HG03060 (cell line): ENCODE results near the gene TANGO6.

ENCODE experiments used
- ATAC-seq: cut with Tn5 transposase; IDR thresholded peaks from one replicate; pipeline ENCODE4 v1.9.1; 2021; ENCODE audit warnings: low read depth, moderate number of reproducible peaks; ENCODE audit not compliant: unreplicated experiment

The TANGO6 gene

DNA sequence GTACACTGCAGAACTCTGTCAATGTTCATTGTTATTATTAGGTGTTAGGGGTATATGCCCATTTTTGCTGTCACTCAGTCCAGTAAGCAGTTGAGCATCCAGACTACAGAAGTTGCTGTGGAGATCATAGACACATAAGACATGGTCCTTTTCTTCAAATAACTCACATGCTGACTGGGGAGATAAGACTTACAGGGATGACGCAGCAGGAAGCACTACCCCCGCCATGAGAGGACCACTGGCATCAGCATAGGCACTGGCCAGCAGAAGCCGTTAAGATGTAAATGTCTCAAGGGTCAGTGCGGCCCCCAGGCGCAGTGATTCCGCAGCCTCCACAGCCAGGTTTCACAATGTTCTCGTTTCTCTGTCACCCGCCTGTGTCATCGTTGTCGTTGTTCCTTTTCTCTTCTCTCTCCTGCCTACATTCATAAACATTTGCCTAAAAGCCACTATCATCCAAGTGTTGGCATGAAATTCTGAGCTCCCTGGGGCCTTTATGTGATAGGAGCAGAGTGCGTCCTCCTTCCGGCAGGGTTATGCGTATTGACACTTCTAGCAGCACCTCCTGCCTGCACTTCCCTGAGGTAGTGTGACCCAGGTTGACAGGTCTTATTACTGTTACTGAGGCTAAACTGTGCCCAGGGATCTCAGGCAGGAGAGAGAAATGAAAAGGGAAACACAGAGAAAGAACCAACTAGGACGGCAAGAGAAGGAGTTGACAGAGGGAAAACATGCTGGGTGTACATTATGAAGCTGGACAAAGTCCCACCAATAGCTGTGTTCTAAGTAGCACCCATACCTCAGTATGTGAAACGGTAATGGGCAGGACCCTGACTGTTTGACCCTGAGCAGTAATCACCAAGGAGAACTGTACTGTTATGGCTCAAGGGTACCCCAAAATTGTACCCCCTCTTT is 17.9 kb downstream of the TANGO6 start:
- ATAC-seq = no peak

DNA sequence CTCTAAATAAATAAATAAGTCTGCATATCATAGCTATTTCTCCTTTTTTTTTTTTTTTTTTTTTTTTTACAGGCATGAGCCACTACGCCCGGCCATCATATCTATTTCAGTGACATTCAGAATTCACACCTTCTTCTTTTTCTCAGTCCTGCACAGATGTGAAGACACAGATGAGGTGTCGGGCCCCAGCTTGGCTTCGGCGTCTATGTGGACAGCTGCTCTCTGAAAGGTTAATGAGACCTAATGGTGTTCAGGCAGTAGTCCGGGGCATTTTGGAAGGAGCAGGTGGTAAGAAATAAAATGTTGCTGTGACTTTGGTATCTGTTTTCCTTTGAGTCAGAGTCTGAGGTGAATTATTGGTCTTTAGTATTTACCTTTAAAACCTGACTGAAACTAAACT is 23.6 kb downstream of the TANGO6 start:
- ATAC-seq = no peak

DNA sequence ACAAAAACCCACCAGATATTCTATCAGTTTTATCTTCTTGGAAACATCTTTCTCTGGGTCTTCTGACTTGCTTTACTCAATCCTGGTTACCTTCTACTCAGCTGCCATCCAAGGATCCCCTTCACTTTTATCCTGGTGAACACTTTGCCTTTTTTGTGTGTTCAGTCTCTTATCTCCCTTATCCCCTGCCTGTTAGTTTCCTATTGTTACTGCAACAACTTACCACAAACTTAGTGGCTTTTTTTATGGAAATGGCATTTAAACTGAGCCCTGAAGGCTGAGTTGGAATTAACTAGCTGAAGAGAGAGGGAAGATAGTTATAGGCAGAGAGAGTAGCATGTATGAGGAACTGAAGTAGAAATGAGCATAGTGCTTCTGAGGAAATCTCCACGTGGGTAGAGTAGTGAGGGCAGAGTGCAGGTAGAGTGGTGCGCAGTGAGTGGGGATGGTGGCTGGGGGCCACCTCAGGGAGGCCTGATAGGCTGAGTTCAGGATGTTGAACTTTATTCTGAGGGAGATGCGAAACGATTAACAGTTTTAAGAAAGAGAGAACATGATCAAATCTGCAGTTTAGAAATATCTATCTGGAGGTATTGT is 26.3 kb downstream of the TANGO6 start:
- ATAC-seq = no peak

DNA sequence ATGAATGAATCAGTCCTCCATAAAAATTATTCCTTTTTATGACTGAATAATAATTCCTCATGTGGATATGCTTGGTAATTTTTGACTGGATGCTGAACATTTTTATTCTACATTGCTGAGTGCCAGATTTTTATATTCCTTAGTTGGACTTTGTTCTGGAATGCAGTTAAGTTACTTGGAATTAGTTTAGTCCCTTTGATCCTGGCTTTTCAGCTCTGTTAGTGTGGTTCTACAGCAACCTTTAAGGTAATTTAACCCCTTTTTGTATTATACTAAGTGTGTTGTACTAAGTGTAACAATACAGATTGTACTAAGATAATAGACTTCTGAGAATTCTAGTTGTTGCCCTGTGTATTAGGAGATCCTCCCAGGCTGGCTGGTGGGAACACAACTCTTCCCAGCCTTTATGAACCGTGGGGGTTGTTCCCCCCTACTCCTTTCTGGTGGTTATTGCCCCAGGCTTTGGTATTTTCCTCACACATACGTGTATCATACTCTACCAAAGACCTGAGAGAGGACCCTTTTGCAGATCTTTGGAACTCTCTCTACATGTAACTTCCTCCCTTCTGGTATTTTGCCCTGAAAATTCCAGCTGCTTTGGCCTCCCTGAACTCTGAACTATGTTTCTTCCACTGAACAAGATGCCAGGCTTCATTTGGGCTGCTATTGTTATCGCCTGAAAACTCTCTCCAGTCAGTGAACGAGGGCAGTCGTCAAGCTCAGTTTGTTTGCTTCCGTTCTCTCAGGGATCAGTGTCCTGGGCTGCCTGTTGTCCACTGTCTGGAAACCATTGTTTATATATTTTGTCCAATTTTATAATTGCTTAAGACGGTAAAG is 30.5 kb downstream of the TANGO6 start:
- ATAC-seq = no peak

DNA sequence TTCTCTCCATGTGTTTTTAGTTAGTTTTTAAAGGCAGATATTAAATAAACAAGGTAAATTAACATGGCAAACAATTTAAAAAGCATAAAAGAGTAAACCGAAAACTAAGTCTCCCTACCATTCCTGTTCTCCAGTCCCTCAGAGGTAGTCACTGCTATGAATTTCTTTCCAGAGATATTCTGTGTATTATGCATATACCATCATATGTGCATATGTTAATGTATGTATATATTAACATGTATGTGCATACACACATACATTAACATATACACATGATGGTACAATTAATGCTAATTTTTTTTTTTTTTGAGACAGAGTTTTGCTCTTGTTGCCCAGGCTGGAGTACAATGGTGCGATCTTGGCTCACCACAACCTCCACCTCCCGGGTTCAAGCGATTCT is 32.5 kb downstream of the TANGO6 start:
- ATAC-seq = no peak

DNA sequence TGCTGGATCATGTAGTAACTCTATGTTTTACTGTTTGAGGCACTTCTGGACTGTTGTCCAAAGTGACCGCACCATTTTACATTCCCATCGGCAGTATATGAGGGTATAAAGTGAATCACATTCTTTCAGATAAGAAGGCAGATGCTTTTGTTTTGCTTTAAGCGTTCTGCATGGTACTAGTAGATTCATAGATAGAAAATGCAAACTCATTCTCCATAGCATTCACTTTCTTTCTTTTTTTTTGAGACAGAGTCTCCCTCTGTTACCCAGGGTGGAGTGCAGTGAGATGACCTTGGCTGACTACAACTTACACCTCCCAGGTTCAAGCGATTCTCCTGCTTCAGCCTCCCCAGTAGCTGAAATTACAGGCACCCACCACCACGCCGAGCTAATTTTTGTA is 40.4 kb downstream of the TANGO6 start:
- no peak for ATAC-seq

DNA sequence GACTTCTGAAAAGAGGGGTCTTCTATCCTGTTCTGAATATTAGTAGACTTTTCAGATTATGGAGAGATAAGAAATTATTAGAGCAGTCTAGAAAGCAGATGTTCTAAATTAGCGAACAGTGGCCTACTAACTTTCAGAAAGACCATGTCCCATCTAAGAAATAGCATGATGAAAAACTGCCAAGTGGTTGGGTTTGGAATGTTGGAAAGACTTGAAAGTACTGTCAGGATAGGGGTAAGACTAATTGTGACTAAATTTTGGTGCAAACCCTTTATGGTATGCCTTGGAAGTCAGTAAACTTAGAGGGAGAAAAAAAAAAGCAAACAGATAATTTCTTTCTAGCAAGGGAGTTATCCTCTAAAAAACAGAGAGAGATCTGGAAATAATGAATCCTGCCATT is 41.1 kb downstream of the TANGO6 start:
- ATAC-seq = no peak

DNA sequence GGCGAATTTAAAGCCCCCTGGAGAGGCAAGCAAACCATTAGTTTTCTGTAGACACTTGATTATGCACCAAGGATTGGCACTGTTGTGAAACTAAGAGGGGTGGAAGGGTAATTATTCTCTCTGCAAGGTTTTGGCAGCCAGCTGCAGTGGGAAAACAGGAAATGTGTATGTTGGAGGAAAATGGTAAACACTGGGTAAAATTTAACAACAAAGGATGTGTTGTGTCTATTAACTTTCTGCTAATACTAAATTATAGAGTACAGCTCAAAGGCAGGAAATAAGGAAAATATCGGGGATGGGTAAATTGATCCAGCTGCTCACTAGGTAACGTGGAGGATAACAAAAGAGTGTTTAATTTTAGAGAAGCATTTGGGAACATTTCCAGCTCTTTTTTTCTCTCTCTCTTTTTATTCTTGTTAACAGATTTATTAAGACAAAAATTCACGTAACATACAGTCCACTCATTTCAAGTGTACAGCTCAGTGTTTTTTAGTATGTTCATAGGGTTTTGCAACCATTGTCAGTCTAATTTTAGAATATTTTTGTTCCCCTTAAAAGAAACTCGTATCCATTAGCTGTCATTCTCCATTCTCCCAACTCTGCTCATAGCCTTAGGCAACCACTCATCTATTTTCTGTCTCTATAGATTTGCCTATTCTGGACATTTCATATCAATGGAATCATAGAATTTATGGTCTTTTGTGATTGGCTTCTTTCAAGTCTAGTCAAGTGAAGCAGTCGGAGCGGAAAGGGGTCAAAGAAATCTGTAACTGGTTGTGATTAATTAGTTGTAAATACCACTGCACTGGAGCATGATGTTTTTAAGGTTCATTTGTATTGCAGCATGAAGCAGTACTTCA is 41.8 kb downstream of the TANGO6 start:
- ATAC-seq = no peak

DNA sequence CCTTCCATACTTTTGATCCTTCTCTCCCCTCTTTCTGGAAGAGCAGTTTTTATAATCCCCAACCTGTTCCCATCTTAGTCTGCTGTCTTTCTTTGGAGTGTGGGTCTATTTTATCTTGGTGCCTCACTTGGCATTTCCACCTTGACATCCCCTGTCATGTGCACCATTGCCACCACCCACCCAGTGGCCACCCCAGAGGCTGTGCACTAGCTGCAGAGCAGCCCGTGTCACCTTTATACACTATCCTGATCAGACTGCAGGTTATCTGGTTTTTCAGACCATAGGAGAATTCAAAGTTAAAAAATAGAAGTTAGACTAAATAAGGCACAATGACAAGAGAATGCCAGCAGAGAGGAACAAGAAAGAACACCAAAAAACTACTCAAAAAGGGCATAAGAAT is 43.8 kb downstream of the TANGO6 start:
- ATAC-seq = no peak

DNA sequence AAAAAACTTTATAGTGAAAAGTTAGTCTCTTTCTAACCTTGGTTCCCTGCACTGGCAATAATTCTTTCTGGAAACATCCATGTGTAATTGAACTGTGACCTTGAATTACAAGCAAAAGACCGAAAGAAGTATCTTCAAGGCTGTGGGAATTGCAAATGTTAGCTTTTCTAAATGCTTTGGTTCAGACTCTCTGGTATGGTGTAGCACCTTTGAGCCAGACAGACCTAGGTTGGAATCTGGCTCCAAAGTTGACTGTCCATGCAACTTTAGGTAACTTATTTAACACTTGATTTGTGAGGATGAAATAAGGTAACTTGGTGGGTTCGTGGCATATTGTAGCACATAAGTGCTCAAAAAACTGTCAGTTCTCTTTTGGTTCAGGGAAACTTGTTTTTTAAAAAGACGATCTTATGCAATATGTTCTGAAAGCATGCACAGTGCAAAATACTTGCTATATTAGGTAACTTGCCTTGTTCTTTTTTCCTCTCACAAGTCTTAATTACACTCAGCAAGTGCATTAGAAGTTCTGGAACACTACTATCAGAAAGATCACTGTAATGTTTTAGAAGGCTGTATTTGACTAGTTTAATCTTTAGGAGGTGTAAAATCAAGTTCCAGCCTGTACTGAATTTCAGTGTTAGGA is 46.3 kb downstream of the TANGO6 start:
- ATAC-seq = no peak

DNA sequence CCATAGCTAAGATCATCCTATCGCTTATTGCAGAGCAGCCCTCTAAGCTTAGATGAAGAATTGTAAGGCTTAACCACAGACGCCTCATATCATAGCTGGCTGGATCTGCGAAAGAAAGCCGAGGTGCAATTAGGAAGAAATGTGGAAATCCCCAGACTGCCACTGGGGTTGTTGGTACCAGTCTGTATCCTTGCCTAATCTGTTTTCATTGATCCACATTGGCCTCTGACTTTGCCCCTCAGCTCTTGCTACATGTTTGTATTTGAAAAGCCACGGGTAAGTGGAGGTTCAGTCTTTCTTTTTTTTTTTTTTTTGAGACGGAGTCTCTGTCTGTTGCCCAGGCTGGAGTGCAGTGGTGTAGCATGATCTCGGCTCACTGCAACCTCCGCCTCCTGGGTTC is 48.9 kb downstream of the TANGO6 start:
- ATAC-seq = no peak

DNA sequence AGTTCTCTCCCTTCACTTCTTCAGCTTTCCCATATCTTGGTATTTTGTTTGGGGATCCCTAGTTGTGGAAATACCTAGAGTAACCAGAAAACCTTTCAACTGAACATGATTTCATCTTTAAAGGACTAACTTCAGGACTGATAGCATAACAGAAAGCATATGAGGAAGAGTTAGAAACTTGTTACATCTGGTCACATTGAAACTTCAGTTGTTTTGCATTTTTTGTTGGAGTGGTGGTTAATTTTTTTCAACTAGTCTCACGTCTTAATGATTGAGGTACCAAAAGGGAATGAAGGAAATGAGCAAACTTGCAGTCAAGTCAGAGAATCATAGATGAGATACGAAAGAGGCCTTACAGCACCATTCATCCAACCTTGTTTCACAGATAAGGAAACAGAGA is 49.6 kb downstream of the TANGO6 start:
- ATAC-seq = no peak

DNA sequence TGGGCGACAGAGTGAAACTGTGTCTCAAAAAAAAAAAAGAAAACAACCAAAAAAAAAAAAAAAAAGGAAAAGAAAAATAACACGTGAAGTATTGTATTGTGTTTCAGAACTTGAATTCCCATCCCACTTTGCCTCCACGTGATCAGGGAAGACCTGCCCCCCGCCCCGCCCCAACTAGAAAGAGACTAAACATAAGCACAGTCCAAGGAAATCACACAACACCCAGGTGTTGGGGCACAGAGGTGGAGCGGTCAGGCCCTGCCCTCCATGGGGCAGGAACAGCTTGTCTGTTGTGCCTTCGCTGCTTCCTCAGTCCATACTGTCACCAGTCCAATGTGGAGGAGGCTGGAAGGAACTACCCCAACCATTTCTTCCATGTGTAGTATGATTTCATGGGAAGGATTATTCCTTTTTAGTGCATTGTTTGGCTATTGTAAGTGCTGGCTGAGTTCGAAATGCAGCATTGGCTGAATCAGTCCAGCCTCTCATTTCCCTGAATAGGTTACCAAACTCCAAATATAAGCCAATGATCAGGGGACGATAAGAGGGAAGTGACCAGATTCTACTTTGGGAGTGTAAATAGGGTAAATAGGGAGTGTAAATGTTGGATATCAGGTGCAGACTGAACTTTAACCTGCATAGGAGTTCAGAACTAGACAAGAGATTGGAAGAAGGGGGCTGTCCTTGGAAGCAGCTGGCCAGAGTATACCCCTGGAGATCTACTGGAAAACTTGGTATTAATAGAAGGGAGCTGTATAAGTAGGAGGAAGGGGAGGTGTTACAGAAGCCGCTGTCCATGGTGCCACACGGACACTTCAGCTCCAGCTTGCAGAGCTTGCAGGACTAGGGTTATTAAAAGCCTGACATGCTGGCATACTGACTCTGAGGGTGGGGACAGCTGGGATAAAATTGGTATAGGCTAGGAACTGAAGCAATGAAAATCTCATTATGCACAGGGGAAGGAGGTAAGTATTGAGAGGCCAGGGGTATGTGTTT is 50.7 kb downstream of the TANGO6 start:
- ATAC-seq = no peak

DNA sequence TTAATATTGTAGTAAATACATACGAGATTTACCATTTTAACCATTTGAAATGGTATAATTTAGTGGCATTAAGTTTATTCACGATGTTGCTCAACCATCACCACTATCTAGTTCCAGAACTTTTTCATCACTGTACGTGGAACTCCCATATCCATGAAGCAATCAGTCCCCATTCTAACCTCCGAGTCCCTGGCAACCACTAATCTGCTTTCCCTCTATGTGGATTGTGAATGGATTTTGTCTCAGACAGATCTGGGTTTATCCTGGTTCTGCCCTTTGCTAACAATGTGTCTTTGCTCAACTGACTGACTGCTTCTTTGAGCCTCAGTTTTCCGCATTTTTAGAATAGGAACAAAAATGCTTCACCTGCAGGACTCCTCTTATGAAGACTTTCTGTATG is 51.4 kb downstream of the TANGO6 start:
- no peak for ATAC-seq

DNA sequence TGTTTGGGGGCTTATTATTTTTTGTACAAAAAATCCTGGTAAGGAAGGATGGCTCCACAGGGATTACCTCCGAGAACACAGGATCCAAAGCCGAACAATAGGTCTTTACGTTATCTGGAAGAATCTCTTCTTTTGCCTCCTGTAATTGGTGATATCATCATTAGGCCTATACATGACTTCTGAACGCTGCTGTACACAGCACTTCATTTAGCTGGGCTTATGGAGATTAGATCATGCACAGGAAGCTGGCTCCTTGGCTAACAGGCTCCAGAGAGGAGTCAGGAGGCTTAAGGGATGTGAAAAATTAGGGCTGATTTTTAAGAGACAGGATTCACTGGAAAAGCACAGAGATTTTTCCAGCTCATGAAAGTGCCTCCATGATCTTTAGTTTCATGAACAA is 54.7 kb downstream of the TANGO6 start:
- no peak for ATAC-seq

DNA sequence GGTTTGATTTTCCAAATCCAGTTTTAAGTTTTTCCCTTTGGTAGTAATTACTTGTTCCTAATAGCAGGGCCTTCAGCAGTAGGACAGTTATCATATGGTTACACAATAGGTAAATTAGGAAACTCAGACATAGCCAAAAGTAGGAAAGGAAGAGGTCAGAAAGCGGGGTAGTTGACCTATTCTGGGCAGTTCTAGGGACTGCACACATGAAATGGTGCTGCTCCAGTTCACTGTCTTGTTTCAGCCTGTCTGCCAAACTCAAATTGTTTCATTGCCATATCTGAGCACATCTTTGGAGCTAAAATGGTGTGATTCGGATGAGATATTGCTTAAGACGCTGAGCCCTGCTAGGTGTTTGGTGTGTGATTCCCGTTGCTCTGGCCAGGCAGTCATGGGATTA is 56.7 kb downstream of the TANGO6 start:
- ATAC-seq = no peak

DNA sequence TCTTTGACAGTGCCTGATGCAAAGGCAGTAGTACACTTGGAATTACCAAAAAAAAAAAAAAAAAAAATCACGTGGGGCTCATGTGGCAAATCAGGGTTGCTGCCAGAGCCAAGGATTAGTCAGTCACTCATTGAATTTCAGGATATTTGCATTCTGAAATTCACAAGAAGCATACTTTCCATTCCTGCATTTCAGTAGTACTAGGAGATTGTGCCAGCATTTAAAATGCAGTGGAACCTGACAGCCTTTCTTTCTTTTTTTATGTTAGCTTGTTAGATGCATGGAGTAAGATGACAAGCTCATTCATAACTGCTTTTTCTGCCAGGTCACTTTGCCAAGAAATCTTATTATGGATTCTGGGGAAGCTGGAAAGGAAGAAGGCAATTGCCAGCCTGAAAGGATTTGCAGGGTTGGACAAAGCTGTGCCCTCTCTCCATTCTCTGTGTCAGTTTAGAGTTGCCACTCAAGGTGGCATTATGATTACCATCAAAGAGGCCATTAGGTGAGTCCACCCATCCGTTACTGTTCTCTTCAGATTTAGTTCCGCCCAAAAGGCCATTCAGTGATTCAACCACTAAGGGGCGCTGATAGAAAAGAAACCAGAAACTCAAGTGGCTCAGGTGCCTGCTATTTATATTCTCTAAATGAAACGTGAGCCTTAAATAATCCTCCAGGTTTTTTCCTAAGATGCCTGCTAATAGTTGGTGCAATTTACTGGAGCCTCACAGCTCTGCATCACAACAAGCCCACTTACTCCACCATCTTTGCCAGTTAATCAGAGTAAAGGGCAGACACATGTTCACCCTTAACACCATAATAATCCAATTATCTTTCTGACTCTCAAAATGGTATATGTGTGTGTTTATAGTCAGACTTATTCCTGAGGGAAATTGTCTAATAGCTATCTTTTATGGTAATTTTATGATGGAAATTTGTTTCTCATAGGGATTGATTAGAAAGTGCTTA is 59.0 kb downstream of the TANGO6 start:
- ATAC-seq = no peak

DNA sequence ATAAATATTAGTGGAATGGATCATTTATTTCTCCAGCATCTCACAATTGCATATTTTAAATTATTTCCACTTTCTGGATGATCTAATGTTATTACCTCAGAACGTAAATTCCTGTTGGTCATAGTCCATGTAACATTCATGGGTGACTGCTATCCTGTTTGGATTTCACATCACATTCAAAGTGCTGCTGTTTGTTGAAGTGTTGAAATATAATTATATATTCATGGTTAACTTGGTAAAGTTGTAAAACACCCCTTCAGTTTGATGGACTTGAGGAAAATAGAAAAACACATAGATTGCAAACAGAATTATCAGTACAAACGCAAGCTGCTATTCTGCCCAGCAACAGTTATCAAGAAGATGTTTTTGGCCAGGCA is 59.6 kb downstream of the TANGO6 start:
- no peak for ATAC-seq
